Lung (tissue), 12 donors: ENCODE measurements around the gene PRKCZ. TPM values are rescaled to one million over a fixed set of nuclear protein-coding genes. Genes with fewer than 3 reads are reported as not detected.

Experiments used
- ATAC-seq: fragments of 200-7000 bp; cut with Tn5 transposase; one replicate; pipeline ENCODE4 v1.9.1; 2020; ENCODE audit warnings: moderate number of reproducible peaks; ENCODE audit not compliant: insufficient read depth, low FRiP score
- DNase-seq, 3 donors: peaks; one replicate each; pipeline ENCODE4 v3.0.0-alpha.2; 2013 to 2017
- H3K27ac ChIP-seq, 2 donors: one replicate each; pipeline ENCODE4 v1.5.1; 2013; ENCODE audit warnings: mild to moderate bottlenecking in 2 of 2, moderate library complexity in 2 of 2, control low read depth in 1 of 2, inconsistent platforms in 1 of 2, low read depth in 1 of 2, low read length in 1 of 2
- H3K27me3 ChIP-seq, 3 donors: one replicate each; pipeline ENCODE4 v1.5.1; 2013; ENCODE audit warnings: low read length in 2 of 3; ENCODE audit not compliant: control insufficient read depth in 3 of 3, insufficient read depth in 3 of 3
- H3K36me3 ChIP-seq, 4 donors: one replicate each; pipeline ENCODE4 v1.5.1; 2013; ENCODE audit warnings: low read length in 4 of 4, mild to moderate bottlenecking in 1 of 4, moderate library complexity in 1 of 4; ENCODE audit not compliant: control insufficient read depth in 4 of 4, insufficient read depth in 4 of 4
- H3K4me1 ChIP-seq, 5 donors: one replicate each; pipeline ENCODE4 v1.5.1; 2013; ENCODE audit warnings: low read length in 5 of 5, mild to moderate bottlenecking in 2 of 5, moderate library complexity in 1 of 5; ENCODE audit not compliant: control insufficient read depth in 5 of 5, insufficient read depth in 5 of 5
- H3K4me3 ChIP-seq: one replicate; pipeline ENCODE4 v1.5.1; 2013; ENCODE audit warnings: mild to moderate bottlenecking, control low read depth, moderate library complexity
- H3K9ac ChIP-seq, 2 donors: one replicate each; pipeline ENCODE4 v1.5.1; 2013; ENCODE audit warnings: low read length in 2 of 2, control low read depth in 1 of 2; ENCODE audit not compliant: insufficient read depth in 1 of 2
- H3K9me3 ChIP-seq, 4 donors: one replicate each; pipeline ENCODE4 v1.5.1; 2013; ENCODE audit warnings: low read length in 3 of 4, mild to moderate bottlenecking in 1 of 4, moderate library complexity in 1 of 4; ENCODE audit not compliant: control insufficient read depth in 4 of 4, insufficient read depth in 3 of 4
- CTCF ChIP-seq: IDR thresholded peaks from 2 replicates; pipeline ENCODE4 v1.5.1; 2012; ENCODE audit warnings: mild to moderate bottlenecking; ENCODE audit errors: control extremely low read depth, extremely low read depth
- WGBS, 2 donors: extraction: QIAGEN DNeasy Blood & Tissue Kit; methylation state at CpG; one replicate each; pipeline ENCODE4 v1.1.7; 2013; 5-methylcytosine and 5-hydroxymethylcytosine counted together
- polyA plus RNA-seq, 2 donors: library from polyadenylated mRNA; stranded (reverse); fragments of 200-250 nt; gene quantifications; one replicate each; pipeline ENCODE4 v1.2.1, GENCODE V29; 2013
- total RNA-seq, 2 donors: library from RNA; depleted of rRNA in 1 of 2; stranded (reverse); fragments of >200 nt in 1 of 2; gene quantifications; one replicate each; pipeline ENCODE4 v1.2.1, GENCODE V29; 2014 to 2021
- donor health status: control.
- donor health status: control.
- donor health status: Bipolar disorder and iron deficiency.
- donor health status: healthy.
- donor health status: DM: yes; HTN: yes; CAD: no.

Gene PRKCZ
- total and polyA plus RNA-seq, 4 donors: 55.2 to 149 (median 117) TPM

- TF ChIP-seq CTCF: no peak
- Histone ChIP-seq H3K27me3 (no peaks in the 10 kb centered on the region), H3K4me3 (peak overlapping the region; percentile 41), H3K9me3 (peaks cover 0 to 3% (median 0%) of the 10 kb centered on the region in 4 donors), H3K4me1 (peaks cover 12 to 64% (median 29%) of the 10 kb centered on the region in 5 donors), H3K9ac (peak overlapping the region in 1 of 2 donors; percentile 14), H3K27ac (peak overlapping the region; percentile 54 to 90), H3K36me3 (peaks cover 0 to 15% (median 0%) of the 10 kb centered on the region in 4 donors)
- ATAC-seq (no peak), DNase-seq (peak; percentile 83 to 93 (median 91))
- 19 to 43% methylated on average over 26 of the region's 26 CpGs for WGBS, 2 donors
These were observed 181.5 kb downstream of the PRKCZ start for GRCh38 chr1:2231532-2232254.

GRCh38 chr1:2232255-2232915, 182.2 kb downstream of the PRKCZ start:
- WGBS, 2 donors: 22 to 48% methylated on average over 17 of the region's 17 CpGs
- peaks cover 0 to 3% (median 0%) of the 10 kb centered on the region in 4 donors for H3K9me3 ChIP-seq
- peaks cover 12 to 64% (median 30%) of the 10 kb centered on the region in 5 donors for H3K4me1 ChIP-seq
- peaks cover 0 to 15% (median 0%) of the 10 kb centered on the region in 4 donors for H3K36me3 ChIP-seq
- no peak overlapping the region for H3K4me3 ChIP-seq
- ATAC-seq (no peak), DNase-seq (no peak)
- TF ChIP-seq CTCF: no peak
- peak overlapping the region in 1 of 2 donors; percentile 90 for H3K27ac ChIP-seq
- H3K27me3 ChIP-seq: no peaks in the 10 kb centered on the region
- H3K9ac ChIP-seq: peak overlapping the region in 1 of 2 donors; percentile 8

- 41 to 51% methylated on average over 23 of the region's 23 CpGs for WGBS, 2 donors
- ATAC-seq (no peak), DNase-seq (peak; percentile 52 to 72 (median 67))
- Histone ChIP-seq H3K9ac (peak overlapping the region in 1 of 2 donors; percentile 8), H3K36me3 (peaks cover 0 to 15% (median 0%) of the 10 kb centered on the region in 4 donors), H3K4me3 (no peak overlapping the region), H3K27me3 (no peaks in the 10 kb centered on the region), H3K9me3 (peaks cover 0 to 3% (median 0%) of the 10 kb centered on the region in 4 donors), H3K27ac (peak overlapping the region in 1 of 2 donors; percentile 90), H3K4me1 (peaks cover 15 to 70% (median 35%) of the 10 kb centered on the region in 5 donors)
- TF ChIP-seq CTCF: no peak
These were observed 182.8 kb downstream of the PRKCZ start for GRCh38 chr1:2232916-2233438.
